Tibial artery (tissue), 4 donors: ENCODE measurements around the gene RPL19.

ENCODE experiments used
- DNase-seq, 2 donors: peaks; one replicate each; pipeline ENCODE4 v3.0.0-alpha.2; 2019
- H3K27ac ChIP-seq, 2 donors: fragments of 200-600 bp; sonication (generic) in 1 of 2; 1 replicate in 1 of 2; 2 replicates in 1 of 2; pipeline ENCODE4 v1.5.1; 2018 to 2019; ENCODE audit warnings: mild to moderate bottlenecking in 1 of 2
- H3K27me3 ChIP-seq, 2 donors: fragments of 200-600 bp; sonication (generic) in 1 of 2; one replicate each; pipeline versions ENCODE4 v1.5.1 to v1.6.0; 2016 to 2019
- H3K36me3 ChIP-seq, 3 donors: fragments of 200-600 bp; sonication (generic) in 2 of 3; one replicate each; pipeline ENCODE4 v1.5.1; 2016 to 2019; ENCODE audit warnings: mild to moderate bottlenecking in 2 of 3
- H3K4me1 ChIP-seq, 4 donors: fragments of 200-600 bp; sonication (generic) in 2 of 4; 1 replicate in 3 of 4; 2 replicates in 1 of 4; pipeline ENCODE4 v1.5.1; 2016 to 2019
- H3K4me3 ChIP-seq, 2 donors: fragments of 200-600 bp; sonication (generic) in 1 of 2; 1 replicate in 1 of 2; 2 replicates in 1 of 2; pipeline ENCODE4 v1.5.1; 2018 to 2019; ENCODE audit warnings: mild to moderate bottlenecking in 2 of 2
- H3K9me3 ChIP-seq, 3 donors: fragments of 200-600 bp; sonication (generic) in 1 of 3; one replicate each; pipeline ENCODE4 v1.5.1; 2016 to 2019
- CTCF ChIP-seq, 2 experiments: fragments of 200-600 bp in 1 of 2; fragments of 450-650 bp in 1 of 2; IDR thresholded peaks; one replicate each; pipeline ENCODE4 v1.5.1; 2017 to 2019; ENCODE audit warnings: antibody characterized with exemption in 2 of 2, mild to moderate bottlenecking in 1 of 2, moderate library complexity in 1 of 2
- intact Hi-C: fragments of 100-400 bp; cut with DNase I; formaldehyde crosslinking; loops from one replicate; pipeline ENCODE4 v1.15.0; 2023; ENCODE audit warnings: low total_unique reads

The RPL19 gene

GRCh38 chr17:39169101-39169500 is 31.0 kb upstream of the RPL19 start:
- intact Hi-C loops, result loop anchor here (10.0 kb wide), 2 partner anchors 66 to 294 kb away; partner anchors contain the start of gene LASP1
- peaks cover 0 to 27% (median 9%) of the 10 kb centered on the region in 4 donors for H3K4me1 ChIP-seq
- no peaks in the 10 kb centered on the region for H3K36me3 ChIP-seq
- TF ChIP-seq CTCF (IDR thresholded peaks at IDR 0.05), result no peak
- H3K27me3 ChIP-seq, result no peaks in the 10 kb centered on the region
- DNase-seq, result no peak
- no peaks in the 10 kb centered on the region for H3K9me3 ChIP-seq
- no peak overlapping the region for H3K27ac ChIP-seq
- H3K4me3 ChIP-seq, result no peak overlapping the region

- no peak for DNase-seq
- no peaks in the 10 kb centered on the region for H3K27me3 ChIP-seq
- no peak for TF ChIP-seq CTCF (IDR thresholded peaks at IDR 0.05)
- no peak overlapping the region for H3K4me3 ChIP-seq
- no peaks in the 10 kb centered on the region for H3K36me3 ChIP-seq
- no peak overlapping the region for H3K27ac ChIP-seq
- intact Hi-C loops, result loop anchor here (10.0 kb wide), 2 partner anchors 65 to 295 kb away; partner anchors contain the start of gene LASP1
- peaks cover 0 to 26% (median 8%) of the 10 kb centered on the region in 4 donors for H3K4me1 ChIP-seq
- no peaks in the 10 kb centered on the region for H3K9me3 ChIP-seq
Measured at GRCh38 chr17:39169518-39169917, 30.6 kb upstream of the RPL19 start.

- H3K27ac ChIP-seq, result no peak overlapping the region
- TF ChIP-seq CTCF (IDR thresholded peaks at IDR 0.05), result no peak
- H3K4me1 ChIP-seq, result peaks cover 0 to 20% (median 10%) of the 10 kb centered on the region in 4 donors
- no peak overlapping the region for H3K4me3 ChIP-seq
- intact Hi-C loops, result no loop called here
- DNase-seq, result no peak
- H3K36me3 ChIP-seq, result peaks cover 0 to 2% (median under 1%) of the 10 kb centered on the region in 3 donors
- H3K9me3 ChIP-seq, result no peaks in the 10 kb centered on the region
- H3K27me3 ChIP-seq, result no peaks in the 10 kb centered on the region
Measured at GRCh38 chr17:39170109-39170508, 30.0 kb upstream of the RPL19 start.

GRCh38 chr17:39170558-39170957 is 29.5 kb upstream of the RPL19 start:
- Histone ChIP-seq H3K36me3 (peaks cover 4 to 6% (median 5%) of the 10 kb centered on the region in 3 donors), H3K27me3 (no peaks in the 10 kb centered on the region), H3K9me3 (no peaks in the 10 kb centered on the region), H3K27ac (no peak overlapping the region), H3K4me1 (peaks cover 0 to 15% (median 9%) of the 10 kb centered on the region in 4 donors), H3K4me3 (no peak overlapping the region)
- intact Hi-C loops, result no loop called here
- DNase-seq, result no peak
- TF ChIP-seq CTCF (IDR thresholded peaks at IDR 0.05), result no peak

GRCh38 chr17:39171933-39172332 is 28.1 kb upstream of the RPL19 start:
- intact Hi-C loops, result no loop called here
- no peak overlapping the region for H3K27ac ChIP-seq
- TF ChIP-seq CTCF (IDR thresholded peaks at IDR 0.05), result no peak

GRCh38 chr17:39173080-39173479 is 27.0 kb upstream of the RPL19 start:
- Histone ChIP-seq H3K4me1 (peaks cover 0 to 15% (median 4%) of the 10 kb centered on the region in 4 donors), H3K9me3 (no peaks in the 10 kb centered on the region), H3K36me3 (peaks cover 17 to 31% (median 28%) of the 10 kb centered on the region in 3 donors), H3K4me3 (no peak overlapping the region), H3K27me3 (no peaks in the 10 kb centered on the region), H3K27ac (no peak overlapping the region)
- no peak for TF ChIP-seq CTCF (IDR thresholded peaks at IDR 0.05)
- intact Hi-C loops, result no loop called here
- no peak for DNase-seq

More at GRCh38 chr17:39171933-39172332, 28.1 kb upstream of the RPL19 start:
- Histone ChIP-seq H3K4me3 (no peak overlapping the region), H3K36me3 (peaks cover 8 to 20% (median 17%) of the 10 kb centered on the region in 3 donors), H3K27me3 (no peaks in the 10 kb centered on the region), H3K9me3 (no peaks in the 10 kb centered on the region), H3K4me1 (peaks cover 0 to 15% (median 4%) of the 10 kb centered on the region in 4 donors)
- no peak for DNase-seq
